ENCODE results near the gene MGST2.

Gene MGST2

GRCh38 chr4:139711461-139711860, 45.8 kb downstream of the MGST2 start:
- no peak for ATAC-seq

GRCh38 chr4:139712882-139713281, 47.3 kb downstream of the MGST2 start:
- no peak for TF ChIP-seq ARNTL (CRISPR knock-in tag; IDR thresholded peaks at IDR 0.05; ENCODE audit: borderline replicate concordance, low read depth)
- no peak for TF ChIP-seq TSHZ2 (CRISPR knock-in tag; IDR thresholded peaks at IDR 0.05)
- TF ChIP-seq ZFP3 (CRISPR knock-in tag; IDR thresholded peaks at IDR 0.05): no peak
- TF ChIP-seq RARB (CRISPR knock-in tag; IDR thresholded peaks at IDR 0.05): no peak
- no peak for TF ChIP-seq ZNF70 (CRISPR knock-in tag; IDR thresholded peaks at IDR 0.05)
- no peak for TF ChIP-seq TCF4 (CRISPR knock-in tag; IDR thresholded peaks at IDR 0.05; ENCODE audit: borderline replicate concordance)
- TF ChIP-seq PATZ1 (CRISPR knock-in tag; IDR thresholded peaks at IDR 0.05; ENCODE audit: borderline replicate concordance): no peak
- TF ChIP-seq CSRNP3 (CRISPR knock-in tag; IDR thresholded peaks at IDR 0.05): no peak
- no peak for TF ChIP-seq ZC3H10 (CRISPR knock-in tag; IDR thresholded peaks at IDR 0.05)
- no peak for TF ChIP-seq ZFP30 (CRISPR knock-in tag; IDR thresholded peaks at IDR 0.05)
- no peak for TF ChIP-seq GLIS3 (CRISPR knock-in tag; IDR thresholded peaks at IDR 0.05)

More at GRCh38 chr4:139711461-139711860, 45.8 kb downstream of the MGST2 start:
- TF ChIP-seq ISL1 (CRISPR knock-in tag; IDR thresholded peaks at IDR 0.05): no peak
- TF ChIP-seq PATZ1 (CRISPR knock-in tag; IDR thresholded peaks at IDR 0.05; ENCODE audit: borderline replicate concordance): no peak

GRCh38 chr4:139715746-139716391, 50.2 kb downstream of the MGST2 start:
- TF ChIP-seq ZC3H10 (CRISPR knock-in tag; IDR thresholded peaks at IDR 0.05) (no peak), ZFP30 (CRISPR knock-in tag; IDR thresholded peaks at IDR 0.05) (no peak), ZNF70 (CRISPR knock-in tag; IDR thresholded peaks at IDR 0.05) (no peak), RARB (CRISPR knock-in tag; IDR thresholded peaks at IDR 0.05) (no peak), BACH2 (CRISPR knock-in tag; IDR thresholded peaks at IDR 0.05; ENCODE audit: borderline replicate concordance) (no peak), CREB5 (CRISPR knock-in tag; IDR thresholded peaks at IDR 0.05; ENCODE audit: low read depth) (no peak), ZFP3 (CRISPR knock-in tag; IDR thresholded peaks at IDR 0.05) (no peak), SNAI2 (CRISPR knock-in tag; IDR thresholded peaks at IDR 0.05) (no peak), OSR1 (CRISPR knock-in tag; IDR thresholded peaks at IDR 0.05) (no peak), ESRRG (CRISPR knock-in tag; IDR thresholded peaks at IDR 0.05) (no peak), CSRNP3 (CRISPR knock-in tag; IDR thresholded peaks at IDR 0.05) (no peak), TCF4 (CRISPR knock-in tag; IDR thresholded peaks at IDR 0.05; ENCODE audit: borderline replicate concordance) (no peak), ZNF565 (CRISPR knock-in tag; conservative IDR thresholded peaks at IDR 0.05; ENCODE audit: low read depth) (no peak), CSDC2 (CRISPR knock-in tag; IDR thresholded peaks at IDR 0.05) (no peak), TOX (CRISPR knock-in tag; IDR thresholded peaks at IDR 0.05; ENCODE audit: borderline replicate concordance) (no peak), POU6F1 (CRISPR knock-in tag; IDR thresholded peaks at IDR 0.05; ENCODE audit: borderline replicate concordance, low read depth) (no peak), ISL1 (CRISPR knock-in tag; IDR thresholded peaks at IDR 0.05) (no peak), ZNF8 (CRISPR knock-in tag; IDR thresholded peaks at IDR 0.05) (no peak)
- no peak for ATAC-seq

More at GRCh38 chr4:139712882-139713281, 47.3 kb downstream of the MGST2 start:
- no peak for ATAC-seq

All from SK-N-SH treated with all-trans-retinoic acid at 6 μM for 48 hours (cell line).